GM12864 (cell line): ENCODE measurements around the gene SERPINE2.

Experiments
- DNase-seq: peaks from one replicate; pipeline ENCODE4 v3.0.0-alpha.2; 2011; ENCODE audit warnings: low read depth
- H3K4me3 ChIP-seq: 2 replicates; pipeline ENCODE4 v1.5.1; 2011; ENCODE audit warnings: mild to moderate bottlenecking, low read depth, low read length, control low read depth
- CTCF ChIP-seq: IDR thresholded peaks from 2 replicates; pipeline ENCODE4 v1.5.1; 2011; ENCODE audit warnings: low read depth, mild to moderate bottlenecking, moderate library complexity, low read length, control low read depth, inconsistent platforms; ENCODE audit errors: missing control alignments

SERPINE2 gene

GRCh38 chr2:223930103-223930976 lies 108.7 kb downstream of the SERPINE2 start:
- no peak for DNase-seq
- no peak for TF ChIP-seq CTCF
- H3K4me3 ChIP-seq, result no peak overlapping the region

GRCh38 chr2:223929571-223930102 lies 109.4 kb downstream of the SERPINE2 start:
- no peak overlapping the region for H3K4me3 ChIP-seq
- no peak for DNase-seq
- TF ChIP-seq CTCF, result no peak

GRCh38 chr2:223928113-223929006 lies 110.7 kb downstream of the SERPINE2 start:
- no peak for DNase-seq
- no peak for TF ChIP-seq CTCF
- H3K4me3 ChIP-seq, result no peak overlapping the region

GRCh38 chr2:223925106-223925505 lies 114.0 kb downstream of the SERPINE2 start:
- no peak for TF ChIP-seq CTCF
- no peak overlapping the region for H3K4me3 ChIP-seq
- no peak for DNase-seq
